HG03159 (cell line): Measurements from ENCODE around the gene RALGPS2.

ENCODE experiments used
- ATAC-seq: cut with Tn5 transposase; IDR thresholded peaks from one replicate; pipeline ENCODE4 v1.9.1; 2021; ENCODE audit warnings: mild to moderate bottlenecking, moderate library complexity; ENCODE audit not compliant: unreplicated experiment

Gene RALGPS2

DNA sequence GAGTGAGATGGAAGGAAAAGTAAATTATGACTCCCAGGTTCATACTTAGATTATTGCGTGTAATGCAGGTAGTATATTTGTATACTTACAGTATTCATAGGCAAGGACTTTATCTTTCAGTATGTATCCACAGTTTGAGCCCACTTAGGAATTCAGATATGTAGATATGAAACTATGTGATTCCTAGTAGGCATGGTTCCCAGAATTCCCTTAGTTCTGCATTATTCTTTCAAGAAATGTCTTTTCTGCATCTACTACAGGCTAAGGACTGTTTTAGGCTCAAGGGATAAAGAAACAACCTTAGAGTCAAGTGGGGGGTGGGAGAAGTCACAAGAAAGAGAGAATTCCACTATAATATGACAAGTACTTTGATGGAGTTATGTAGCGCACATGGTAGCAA is 132.1 kb downstream of the RALGPS2 start:
- no peak for ATAC-seq

DNA sequence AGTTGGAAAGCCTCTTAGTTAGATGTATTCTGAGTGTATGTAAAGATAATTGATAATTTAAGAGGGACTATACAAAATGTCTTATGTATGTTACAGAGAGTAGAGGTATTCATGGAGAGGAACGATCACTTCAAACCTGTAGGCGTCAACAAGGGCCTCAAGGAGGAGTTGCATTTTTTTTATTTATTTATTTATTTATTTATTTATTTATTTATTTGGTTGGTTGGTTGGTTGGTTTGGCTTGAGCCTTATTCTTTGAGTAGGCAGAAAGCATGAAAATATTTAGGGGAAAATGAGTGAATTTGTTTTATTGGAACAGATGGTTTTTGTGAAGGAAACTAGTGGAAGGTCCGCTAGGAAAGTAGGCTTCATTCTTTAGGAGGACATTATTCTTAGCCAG is 137.4 kb downstream of the RALGPS2 start:
- ATAC-seq = no peak

DNA sequence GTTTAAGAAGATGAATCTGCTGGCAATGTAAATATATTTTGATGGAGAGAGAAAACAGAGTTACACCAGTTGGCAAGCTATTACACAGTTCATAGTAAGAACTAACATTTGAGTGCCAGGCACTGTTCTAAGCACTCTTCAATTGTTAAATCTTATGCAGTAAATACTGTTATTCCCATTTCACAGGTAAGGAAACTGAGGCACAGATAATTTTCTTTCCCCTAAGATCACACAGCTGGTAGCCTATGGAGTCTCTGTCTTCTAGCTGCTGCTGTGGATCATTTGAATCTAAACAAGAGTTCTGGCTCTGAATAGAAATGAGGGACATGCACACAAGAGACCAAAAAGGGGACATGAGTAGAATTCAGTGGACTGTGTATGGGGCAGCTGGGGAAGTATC is 137.8 kb downstream of the RALGPS2 start:
- ATAC-seq = no peak

DNA sequence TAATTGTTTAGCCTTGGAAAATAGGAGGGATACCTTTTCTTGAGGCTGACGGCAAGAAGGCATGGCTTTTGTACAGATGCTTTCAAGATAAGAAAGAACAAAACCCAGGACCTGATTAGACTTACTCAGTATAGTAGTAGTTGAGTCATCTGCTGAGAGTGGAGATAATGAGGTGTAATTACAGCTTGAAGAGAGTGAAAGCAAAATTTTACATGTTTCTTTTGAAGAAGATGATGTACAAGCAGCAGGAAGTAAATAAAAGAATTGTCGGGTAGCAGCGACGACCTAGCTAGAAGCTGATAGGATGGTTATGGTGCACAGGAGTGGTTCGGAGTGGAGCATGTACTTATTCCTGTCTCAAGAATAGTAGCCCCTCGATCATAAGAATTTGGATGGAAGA is 139.3 kb downstream of the RALGPS2 start:
- ATAC-seq = no peak

DNA sequence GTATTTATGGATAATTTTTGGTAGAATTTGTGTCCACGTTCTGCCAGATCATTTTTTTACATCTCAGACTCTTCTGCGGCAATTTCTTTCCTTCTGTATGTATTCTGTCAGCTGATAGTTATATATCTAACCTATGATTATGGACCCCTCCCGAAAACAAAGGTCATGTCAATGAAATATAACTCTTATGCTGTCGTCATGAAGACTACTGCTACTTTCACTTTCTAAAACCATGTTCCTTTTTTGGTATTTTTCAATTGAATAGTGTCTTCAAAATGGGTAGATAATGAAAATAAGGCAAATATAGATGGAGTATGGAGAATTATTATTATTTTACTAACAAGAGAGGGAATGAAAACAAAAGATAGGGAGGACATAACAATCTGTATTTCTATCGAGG is 142.6 kb downstream of the RALGPS2 start:
- ATAC-seq = no peak

DNA sequence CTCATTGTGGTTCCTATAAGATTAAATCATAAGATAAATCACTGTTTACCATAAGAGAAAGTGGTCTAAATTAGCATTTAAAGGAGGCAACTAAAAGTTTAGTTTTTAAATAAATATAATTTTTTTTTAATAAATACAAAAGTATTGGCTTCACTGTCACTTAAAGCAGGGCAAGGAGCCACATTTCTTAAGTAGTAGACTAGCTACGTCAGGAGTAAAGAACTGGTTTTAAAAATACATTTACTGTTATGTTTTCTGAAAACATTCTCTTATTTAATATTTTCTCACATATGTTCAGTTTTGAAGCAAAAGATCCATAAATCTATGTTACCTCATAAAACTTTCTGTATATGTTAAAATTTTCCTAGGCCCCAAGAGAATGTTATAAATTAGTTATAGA is 143.7 kb downstream of the RALGPS2 start:
- no peak for ATAC-seq

DNA sequence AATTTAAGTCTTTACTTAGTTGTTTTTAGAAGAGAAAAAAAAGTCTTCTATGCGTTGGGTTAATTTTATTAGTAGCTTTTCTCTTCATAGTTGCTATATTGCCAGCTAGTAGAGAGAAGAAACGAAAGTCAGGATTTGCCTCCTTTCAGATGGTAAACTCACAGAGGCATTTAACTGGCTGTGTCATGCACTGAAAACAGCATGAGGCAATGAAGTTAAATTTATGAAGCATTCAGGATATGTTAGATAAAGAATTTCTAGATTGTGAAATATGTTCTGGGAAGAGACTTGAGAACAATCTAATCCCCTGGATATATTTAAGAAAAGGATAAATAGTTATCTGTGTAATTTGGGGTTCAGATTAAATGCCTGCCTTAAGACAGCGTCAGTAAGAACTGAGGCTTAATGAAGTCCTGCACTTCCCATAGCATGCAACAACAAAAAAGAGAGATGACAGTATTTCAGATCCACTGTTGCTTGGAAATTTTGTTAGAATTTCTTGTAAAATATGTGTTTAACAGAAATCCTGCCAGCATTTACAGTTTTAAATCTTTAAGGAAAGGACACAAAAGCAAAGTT is 144.2 kb downstream of the RALGPS2 start:
- ATAC-seq = no peak

DNA sequence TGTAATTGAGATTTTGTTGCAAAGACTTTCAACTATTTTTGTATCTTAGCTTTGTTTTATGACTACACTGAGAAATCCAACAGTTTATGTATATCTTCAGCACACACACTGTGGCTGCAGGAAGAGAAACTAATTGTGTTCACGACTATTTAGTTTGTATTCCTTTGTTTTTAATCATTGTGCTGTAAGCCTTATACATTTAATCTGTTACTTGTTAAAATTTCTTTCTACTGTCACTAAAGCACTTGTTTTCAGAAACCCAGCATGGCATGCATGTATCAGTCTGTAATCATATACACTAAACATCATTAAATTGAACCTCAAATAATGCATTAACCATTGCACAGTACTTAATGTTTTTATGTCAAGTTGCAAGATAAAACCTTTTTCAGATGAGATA is 145.2 kb downstream of the RALGPS2 start:
- ATAC-seq = no peak

DNA sequence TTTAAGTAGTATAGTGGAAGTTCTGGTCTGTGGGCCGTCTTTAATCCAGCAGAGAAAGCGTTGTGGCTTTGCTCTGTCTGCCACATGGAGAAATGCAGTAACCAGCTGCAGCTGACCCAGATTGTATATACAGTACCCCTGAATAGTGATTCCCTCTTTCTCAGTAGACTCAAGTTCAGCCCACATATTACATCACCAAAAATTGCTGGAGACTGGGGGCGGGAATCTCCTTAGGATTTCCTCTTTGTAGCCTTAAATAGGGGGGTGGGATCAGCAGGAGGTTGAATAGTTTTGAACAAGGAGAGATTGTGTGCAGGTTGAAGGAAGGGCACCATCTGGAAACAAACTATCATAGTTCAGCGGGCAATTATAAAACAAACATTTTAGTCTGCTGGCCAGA is 145.9 kb downstream of the RALGPS2 start, which contains the start of gene ANGPTL1:
TSS of gene ANGPTL1 (minus strand) at position 134 of the 400 bp plus-strand sequence. CDS start 5,301 bp downstream, outside the sequence.
- no peak for ATAC-seq

DNA sequence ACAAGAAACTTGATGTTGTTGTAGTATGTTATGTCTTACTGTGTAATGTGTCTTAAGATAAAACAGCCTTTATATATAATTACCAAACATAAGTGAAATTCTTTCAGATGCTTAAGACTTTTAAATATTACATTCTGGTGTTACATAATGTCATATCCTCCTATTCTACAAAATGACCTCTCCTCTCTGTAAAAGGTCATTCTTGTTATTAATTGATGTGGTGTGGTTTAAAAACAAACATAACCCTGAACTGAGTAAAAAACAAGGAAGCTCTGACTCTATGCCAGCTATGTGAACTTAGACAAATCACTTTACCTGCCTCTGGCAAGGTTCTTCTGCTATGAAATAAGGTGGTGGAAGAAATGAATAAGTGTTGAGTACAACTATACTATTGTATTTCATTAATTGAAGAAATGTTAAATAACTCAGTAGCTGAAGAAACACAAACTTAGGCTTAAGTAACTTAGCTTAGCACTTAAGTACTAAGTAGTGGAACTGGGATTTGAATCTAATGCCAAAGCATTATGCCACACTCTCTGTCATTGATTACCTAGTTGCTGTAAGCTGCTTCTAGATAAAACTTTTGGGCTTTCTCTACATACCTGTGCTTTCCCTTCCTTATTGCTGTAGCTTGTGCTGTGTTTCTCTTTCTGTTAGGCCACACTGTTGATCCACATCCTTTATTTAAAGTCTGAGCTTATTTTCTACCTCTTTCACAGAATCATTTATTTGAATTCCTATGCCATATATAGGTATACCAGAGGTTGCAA is 146.7 kb downstream of the RALGPS2 start:
- ATAC-seq = no peak

DNA sequence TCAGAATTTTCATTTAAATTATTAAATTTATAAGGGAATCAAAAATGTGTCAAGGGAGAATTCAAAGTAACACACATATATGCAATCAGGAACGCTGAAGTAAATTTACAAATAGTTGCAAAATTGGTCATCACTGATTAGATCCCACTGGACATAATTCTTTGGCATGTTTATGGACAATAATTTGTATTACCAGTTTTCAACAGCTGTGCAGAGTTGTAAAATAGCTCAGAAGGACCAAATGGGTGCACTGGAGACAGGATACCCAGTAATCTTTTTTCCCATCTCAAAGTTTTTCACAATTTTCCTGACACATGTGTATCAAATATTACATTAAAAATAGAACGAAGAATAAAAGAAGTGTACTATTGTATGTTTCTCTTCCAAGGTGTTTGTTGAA is 149.9 kb downstream of the RALGPS2 start:
- no peak for ATAC-seq

DNA sequence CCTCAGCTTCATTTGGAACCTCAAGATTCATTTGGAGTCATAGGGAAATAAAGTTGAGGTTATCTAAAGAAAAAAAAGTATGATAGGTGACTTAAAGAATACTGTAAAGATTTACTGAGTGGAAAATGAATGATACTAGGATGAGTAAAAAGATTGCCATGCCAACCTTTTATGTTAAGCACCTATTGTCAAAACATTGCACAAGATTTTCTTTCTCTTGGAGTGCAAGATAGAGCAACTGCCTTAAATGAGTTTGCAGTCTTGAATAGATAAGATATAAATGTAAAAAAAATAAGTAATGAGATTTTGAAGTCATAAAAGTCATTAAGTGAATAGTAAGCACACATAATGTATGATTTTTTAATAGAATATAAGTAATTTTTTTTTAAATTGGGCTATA is 150.9 kb downstream of the RALGPS2 start:
- ATAC-seq = no peak

DNA sequence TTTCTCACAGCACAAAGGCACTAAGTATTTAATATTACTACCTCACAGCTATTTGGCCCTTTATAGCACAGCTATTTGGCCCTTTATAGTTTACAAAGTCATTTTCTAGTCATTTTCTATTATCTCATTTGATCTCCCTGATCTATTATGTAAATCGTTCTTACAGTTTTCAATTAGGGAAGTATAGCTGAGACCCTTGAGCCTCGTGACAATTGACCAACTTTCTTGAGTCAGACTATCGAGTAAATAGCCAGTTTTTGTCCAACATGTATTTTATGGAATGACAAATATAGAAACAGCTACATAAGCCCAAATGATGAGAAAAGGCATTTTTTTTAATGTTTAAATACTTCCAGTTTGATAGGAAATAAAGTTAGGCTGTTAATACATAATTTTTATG is 152.9 kb downstream of the RALGPS2 start:
- ATAC-seq = no peak

DNA sequence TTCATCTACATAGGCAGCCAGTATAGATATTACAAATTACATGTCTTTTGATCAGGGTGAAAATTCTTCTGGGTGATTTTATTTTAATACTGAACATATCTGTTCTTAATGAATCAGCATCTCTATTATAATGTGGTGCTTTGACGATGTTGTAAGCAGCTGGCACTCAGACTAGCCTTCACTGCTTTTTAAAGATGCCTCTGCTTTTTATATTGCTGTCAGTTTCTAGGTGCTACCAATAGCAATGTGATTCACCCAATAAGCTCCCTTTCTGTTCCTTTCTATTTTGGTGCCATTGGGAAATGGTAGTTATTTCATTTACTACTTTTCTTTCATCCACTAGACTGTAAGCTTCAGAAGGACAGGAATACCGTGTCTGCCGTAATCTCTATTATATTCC is 156.9 kb downstream of the RALGPS2 start:
- ATAC-seq = no peak

DNA sequence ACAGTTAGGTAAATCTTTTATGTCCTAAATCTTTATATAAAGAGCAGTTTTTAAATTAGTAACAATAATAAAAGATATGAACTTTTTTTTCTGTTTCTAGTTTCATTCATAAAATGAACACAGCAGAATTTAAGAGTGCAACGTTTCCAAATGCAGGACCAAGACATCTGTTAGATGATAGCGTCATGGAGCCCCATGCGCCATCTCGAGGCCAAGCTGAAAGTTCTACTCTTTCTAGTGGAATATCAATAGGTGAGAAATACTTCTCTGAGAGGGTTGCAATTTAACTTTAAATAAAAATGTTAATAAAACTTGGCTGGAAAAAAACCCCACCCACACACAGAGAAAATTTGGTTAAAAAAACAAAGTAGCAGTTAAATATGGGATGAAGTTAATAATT is 160.8 kb downstream of the RALGPS2 start:
- ATAC-seq = no peak

DNA sequence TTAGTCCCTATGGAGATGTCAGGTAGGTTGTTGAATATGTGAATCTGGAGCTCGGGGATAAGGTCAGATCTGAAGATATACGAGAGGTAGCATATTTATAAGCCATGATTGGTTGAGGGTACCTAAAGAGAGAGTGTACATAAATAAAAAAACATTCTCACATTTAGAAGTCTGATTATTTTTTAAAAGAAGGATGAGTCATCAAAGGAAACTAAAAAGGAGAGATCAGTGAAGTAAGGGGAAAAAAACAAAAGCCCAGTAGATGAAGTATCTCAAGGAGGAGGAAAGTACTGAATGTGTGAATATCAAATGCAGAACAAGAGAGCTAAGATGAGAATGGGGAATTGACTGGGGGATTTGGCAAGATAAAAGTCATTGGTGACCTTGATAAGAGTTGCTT is 161.5 kb downstream of the RALGPS2 start:
- ATAC-seq = no peak

DNA sequence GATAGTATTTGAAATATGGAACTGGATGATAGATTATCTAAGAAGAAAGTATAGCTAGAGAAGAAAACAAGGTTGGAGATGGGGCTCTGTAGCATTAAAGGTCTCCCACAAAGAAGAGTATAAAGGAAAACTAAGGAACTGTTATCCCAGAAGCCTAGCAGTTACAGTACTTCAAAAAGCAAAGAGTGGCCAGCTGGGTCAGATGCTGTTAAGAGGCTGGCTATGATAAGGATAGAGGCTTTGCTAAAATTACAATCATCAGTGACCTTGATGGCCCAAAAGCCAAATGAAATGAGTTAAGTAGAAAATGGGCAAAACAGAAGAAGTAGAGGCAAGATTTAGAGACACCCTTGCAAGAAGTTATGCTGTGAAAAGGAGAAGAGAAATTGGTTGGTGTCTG is 170.9 kb downstream of the RALGPS2 start:
- ATAC-seq = no peak

DNA sequence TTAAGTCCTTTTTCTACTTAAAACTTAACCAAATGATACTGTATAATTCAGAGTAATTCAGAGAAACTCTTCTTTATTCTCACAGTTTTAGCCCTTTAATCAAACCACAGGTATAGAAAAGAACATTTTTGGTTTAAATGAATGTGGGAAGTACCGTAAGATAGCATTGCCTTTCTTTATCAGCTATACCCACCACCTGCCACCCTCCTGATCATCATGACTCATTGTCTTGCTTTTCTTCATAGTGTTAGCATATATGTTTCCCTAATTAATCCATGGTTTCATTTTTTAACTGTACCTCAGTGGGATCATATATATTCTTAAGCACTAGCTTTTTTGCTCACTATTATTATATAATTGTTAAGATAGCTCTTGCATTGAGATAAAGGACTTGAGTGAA is 173.4 kb downstream of the RALGPS2 start:
- ATAC-seq = no peak

DNA sequence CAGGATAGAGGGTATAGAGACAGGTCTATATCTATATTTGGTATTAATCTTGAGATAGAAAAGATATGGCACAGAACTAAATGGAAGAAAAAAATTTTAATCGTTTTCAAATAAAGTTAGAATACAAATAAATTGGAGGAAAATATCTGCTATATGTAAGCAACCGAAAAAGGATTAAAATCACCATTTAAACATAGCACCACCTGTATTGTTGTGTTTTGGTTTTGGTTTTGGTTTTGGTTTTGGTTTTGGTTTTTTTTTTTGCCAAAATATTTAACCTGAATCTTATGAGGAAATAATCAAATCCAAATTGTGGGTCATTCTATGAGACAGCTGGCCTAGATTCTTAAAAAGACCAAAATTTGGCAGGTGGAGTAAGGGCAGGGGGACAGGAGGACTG is 174.4 kb downstream of the RALGPS2 start:
- no peak for ATAC-seq

DNA sequence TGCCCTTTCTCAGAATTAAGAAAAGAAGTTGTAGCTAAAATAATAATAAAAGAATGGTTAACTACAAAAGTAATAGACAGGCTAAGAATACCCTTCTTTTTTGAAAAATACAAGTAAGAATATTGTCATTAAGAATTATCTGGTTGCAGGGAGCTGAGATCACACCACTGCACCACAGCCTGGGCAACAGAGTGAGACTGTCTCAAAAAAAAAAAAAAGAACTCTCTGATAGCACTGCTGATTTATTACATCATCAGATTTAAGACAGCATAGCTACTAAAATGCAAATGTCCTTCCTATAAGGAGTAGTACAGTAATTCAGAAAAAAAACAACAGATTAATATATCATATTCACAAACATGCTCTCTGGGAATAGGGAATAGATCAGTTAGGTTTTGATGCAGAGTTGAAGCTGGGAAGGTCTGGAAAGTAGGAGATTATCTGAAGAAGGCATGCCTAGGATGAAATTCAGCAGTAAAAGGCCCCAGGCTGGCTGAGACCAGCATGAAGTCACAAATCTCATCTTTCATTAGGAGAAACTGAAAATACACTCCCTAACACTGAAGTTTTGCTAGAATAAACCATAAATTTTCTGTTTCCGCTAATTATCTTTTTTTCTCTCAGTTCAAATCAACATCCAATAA is 176.6 kb downstream of the RALGPS2 start:
- ATAC-seq = no peak

DNA sequence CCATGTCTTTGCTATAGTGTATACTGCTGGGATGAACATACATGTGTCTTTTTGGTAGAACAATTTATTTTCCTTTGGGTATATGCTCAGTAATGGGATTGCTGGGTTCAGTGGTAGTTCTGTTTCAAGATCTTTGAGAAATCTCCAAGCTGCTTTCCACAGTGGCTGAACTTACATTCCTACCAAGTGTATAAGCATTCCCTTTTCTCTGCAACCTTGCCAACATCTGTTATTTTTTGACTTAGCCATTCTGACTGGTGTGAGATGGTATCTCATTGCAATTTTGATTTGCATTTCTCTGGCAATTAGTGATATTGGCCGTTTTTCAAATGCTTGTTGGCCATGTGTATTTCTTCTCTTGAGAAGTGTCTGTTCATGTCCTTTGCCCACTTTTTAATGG is 183.3 kb downstream of the RALGPS2 start:
- no peak for ATAC-seq

DNA sequence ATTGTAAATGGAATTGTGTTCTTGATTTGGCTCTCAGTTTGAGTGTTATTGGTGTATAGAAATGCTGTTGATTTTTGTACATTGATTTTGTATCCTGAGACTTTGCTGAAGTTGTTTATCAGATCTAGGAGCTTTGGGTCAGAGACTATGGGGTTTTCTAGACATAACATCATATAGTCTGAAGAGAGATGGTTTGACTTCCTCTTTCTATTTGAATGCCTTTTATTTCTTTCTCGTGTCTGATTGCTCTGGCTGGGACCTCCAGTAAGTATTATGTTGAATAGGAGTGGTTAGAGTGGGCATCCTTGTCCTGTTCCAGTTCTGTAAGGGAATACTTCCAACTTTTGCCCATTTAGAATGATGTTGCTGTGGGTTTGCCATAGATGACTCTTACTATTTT is 185.0 kb downstream of the RALGPS2 start:
- no peak for ATAC-seq
